H1 (cell line): ENCODE data around the gene ATPAF2. TPM values are rescaled to one million over a fixed set of nuclear protein-coding genes. Genes with fewer than 3 reads are reported as not detected.

Experiments used
- CTCF ChIA-PET: fragments of 300-600 bp; sonication (Branson Sonifier 250); formaldehyde crosslinking; loops from one replicate; lab custom pipeline; 2021; ENCODE audit not compliant: partially characterized antibody; lab: Charles Lee
- POLR2A ChIA-PET: fragments of 300-600 bp; sonication (Branson Sonifier 250); formaldehyde crosslinking; loops from one replicate; lab custom pipeline; 2021; ENCODE audit warnings: inconsistent platforms; ENCODE audit not compliant: partially characterized antibody; lab: Charles Lee
- DNase-seq, 2 experiments: peaks; one replicate each; pipeline versions ENCODE4 v3.0.0 to v3.0.0-alpha.2; 2010 to 2022; ENCODE audit warnings: low spot score in 2 of 2, low read depth in 1 of 2, mixed read lengths in 1 of 2
- FAIRE-seq: peaks from 2 replicates; lab custom pipeline; 2011; peaks lifted over from hg19 to GRCh38; lab: Jason Lieb, UNC
- H2AFZ ChIP-seq: 2 replicates; pipeline ENCODE4 v1.8.1; 2012; ENCODE audit warnings: low read length, inconsistent platforms
- H2AK5ac ChIP-seq: 2 replicates; pipeline ENCODE4 v1.6.1; 2013; ENCODE audit warnings: low read depth, low read length
- H2BK120ac ChIP-seq: replicated peaks from 2 replicates; pipeline ENCODE3; 2013; ENCODE audit warnings: low read depth, low read length, inconsistent platforms
- H2BK12ac ChIP-seq: 2 replicates; pipeline ENCODE4 v1.6.1; 2013; ENCODE audit warnings: low read depth, low read length
- H2BK15ac ChIP-seq: 2 replicates; pipeline ENCODE4 v1.6.1; 2013; ENCODE audit warnings: low read length
- H2BK20ac ChIP-seq: 2 replicates; pipeline ENCODE4 v1.6.1; 2013; ENCODE audit warnings: low read length
- H2BK5ac ChIP-seq: 2 replicates; pipeline ENCODE4 v1.6.1; 2013; ENCODE audit warnings: low read depth, low read length
- H3K14ac ChIP-seq: 2 replicates; pipeline ENCODE4 v1.6.1; 2013; ENCODE audit warnings: inconsistent platforms; ENCODE audit not compliant: insufficient read length
- H3K18ac ChIP-seq: 2 replicates; pipeline ENCODE4 v1.6.1; 2013; ENCODE audit warnings: low read length; ENCODE audit errors: extremely low read depth
- H3K23ac ChIP-seq: 2 replicates; pipeline ENCODE4 v1.6.1; 2013; ENCODE audit warnings: inconsistent platforms; ENCODE audit not compliant: insufficient read length
- H3K23me2 ChIP-seq: 2 replicates; pipeline ENCODE4 v1.6.1; 2013; ENCODE audit warnings: low read depth, low read length
- H3K27ac ChIP-seq: 2 replicates; pipeline ENCODE4 v1.6.1; 2011; ENCODE audit warnings: low read depth, low read length, inconsistent platforms
- H3K27me3 ChIP-seq, 4 experiments: replicated peaks in 1 of 4; 1 replicate in 1 of 4; 2 replicates in 3 of 4; pipeline versions ENCODE4 v1.6.1 to v1.8.1; 2011 to 2013; ENCODE audit warnings: low read length in 3 of 4, mild to moderate bottlenecking in 3 of 4, inconsistent platforms in 2 of 4, mixed read lengths in 2 of 4, moderate library complexity in 1 of 4; ENCODE audit not compliant: control insufficient read depth in 3 of 4, insufficient read depth in 3 of 4; ENCODE audit errors: extremely low read depth in 1 of 4
- H3K36me3 ChIP-seq, 4 experiments: 2 replicates each; pipeline versions ENCODE4 v1.6.1 to v1.8.1; 2011 to 2013; ENCODE audit warnings: mild to moderate bottlenecking in 4 of 4, low read length in 3 of 4, moderate library complexity in 2 of 4, control low read depth in 1 of 4, inconsistent platforms in 1 of 4; ENCODE audit not compliant: insufficient read depth in 4 of 4, control insufficient read depth in 2 of 4
- H3K4ac ChIP-seq: replicated peaks from 2 replicates; pipeline ENCODE3; 2013; ENCODE audit warnings: low read length, low read depth, mixed read lengths, inconsistent platforms; ENCODE audit not compliant: insufficient read length
- H3K4me1 ChIP-seq, 4 experiments: replicated peaks in 1 of 4; 1 replicate in 1 of 4; 2 replicates in 3 of 4; pipeline versions ENCODE4 v1.6.1 to v1.8.1; 2011 to 2013; ENCODE audit warnings: low read length in 3 of 4, inconsistent platforms in 2 of 4, mixed read lengths in 1 of 4; ENCODE audit not compliant: insufficient read depth in 4 of 4, control insufficient read depth in 3 of 4
- H3K4me2 ChIP-seq, 2 experiments: 2 replicates each; pipeline versions ENCODE4 v1.6.1 to v1.8.1; 2011 to 2013; ENCODE audit warnings: low read depth in 2 of 2, low read length in 2 of 2, control low read depth in 1 of 2, inconsistent platforms in 1 of 2, mild to moderate bottlenecking in 1 of 2; ENCODE audit not compliant: insufficient read depth in 1 of 2
- H3K4me3 ChIP-seq, 4 experiments: fragments of 200-600, 300-600 bp in 1 of 4; sonication (generic), shearing (Covaris generic), sonication (Bioruptor Twin) in 1 of 4; 2 replicates each; pipeline versions ENCODE4 v1.5.1 to v1.8.1; 2011 to 2016; ENCODE audit warnings: low read length in 4 of 4, low read depth in 3 of 4, control low read depth in 2 of 4, inconsistent platforms in 2 of 4, mild to moderate bottlenecking in 2 of 4, mixed read lengths in 1 of 4, moderate library complexity in 1 of 4; ENCODE audit not compliant: insufficient read depth in 2 of 4; ENCODE audit errors: extremely low read depth in 1 of 4
- H3K56ac ChIP-seq: replicated peaks from 2 replicates; pipeline ENCODE3; 2013; ENCODE audit warnings: low read depth, mild to moderate bottlenecking, mixed read lengths, low read length, inconsistent platforms; ENCODE audit not compliant: insufficient read length
- H3K79me1 ChIP-seq: 2 replicates; pipeline ENCODE4 v1.6.1; 2013; ENCODE audit warnings: low read depth, low read length, control low read depth
- H3K79me2 ChIP-seq, 2 experiments: 2 replicates each; pipeline versions ENCODE4 v1.6.1 to v1.8.1; 2012 to 2013; ENCODE audit warnings: low read length in 2 of 2, mild to moderate bottlenecking in 2 of 2, inconsistent platforms in 1 of 2; ENCODE audit not compliant: insufficient read depth in 2 of 2, control insufficient read depth in 1 of 2
- H3K9ac ChIP-seq, 4 experiments: replicated peaks in 1 of 4; 1 replicate in 1 of 4; 2 replicates in 3 of 4; pipeline versions ENCODE4 v1.6.1 to v1.8.1; 2011 to 2013; ENCODE audit warnings: low read depth in 3 of 4, low read length in 3 of 4, control low read depth in 2 of 4, mild to moderate bottlenecking in 2 of 4, moderate library complexity in 2 of 4, inconsistent platforms in 1 of 4; ENCODE audit errors: extremely low read depth in 1 of 4
- H3K9me3 ChIP-seq, 2 experiments: 2 replicates each; pipeline versions ENCODE4 v1.6.1 to v1.8.1; 2012 to 2013; ENCODE audit warnings: mild to moderate bottlenecking in 2 of 2, moderate library complexity in 2 of 2, control low read depth in 1 of 2, inconsistent platforms in 1 of 2, low read depth in 1 of 2, low read length in 1 of 2, mixed read lengths in 1 of 2; ENCODE audit not compliant: insufficient read depth in 2 of 2
- H4K20me1 ChIP-seq, 2 experiments: replicated peaks in 1 of 2; 2 replicates each; pipeline versions ENCODE3 to v1.8.1; 2011 to 2013; ENCODE audit warnings: inconsistent platforms in 2 of 2, low read length in 2 of 2, mild to moderate bottlenecking in 1 of 2; ENCODE audit not compliant: insufficient read depth in 2 of 2, control insufficient read depth in 1 of 2
- H4K5ac ChIP-seq: 2 replicates; pipeline ENCODE4 v1.6.1; 2013; ENCODE audit warnings: low read length, low read depth, mixed read lengths, inconsistent platforms; ENCODE audit not compliant: insufficient read length
- H4K8ac ChIP-seq: 2 replicates; pipeline ENCODE4 v1.8.0; 2013; ENCODE audit warnings: mild to moderate bottlenecking, moderate library complexity, low read length, inconsistent platforms; ENCODE audit not compliant: insufficient read depth; ENCODE audit errors: extremely low read depth
- H4K91ac ChIP-seq: replicated peaks from 2 replicates; pipeline ENCODE3; 2013; ENCODE audit warnings: low read length, mixed read lengths, inconsistent platforms; ENCODE audit not compliant: insufficient read length
- CHD1 ChIP-seq: IDR thresholded peaks from 2 replicates; pipeline ENCODE4 v1.6.1; 2012; ENCODE audit warnings: low read depth, low read length, improper control_type of control experiment
- EGR1 ChIP-seq: IDR thresholded peaks from 2 replicates; pipeline ENCODE4 v1.6.1; 2011; ENCODE audit warnings: low read depth, low read length, borderline replicate concordance
- FOSL1 ChIP-seq: IDR thresholded peaks from 2 replicates; pipeline ENCODE4 v1.6.1; 2011; ENCODE audit warnings: mild to moderate bottlenecking, low read depth, low read length, moderate library complexity; ENCODE audit not compliant: insufficient read depth
- MAFK ChIP-seq: IDR thresholded peaks from 2 replicates; pipeline ENCODE4 v1.6.1; 2012; ENCODE audit warnings: low read depth, mild to moderate bottlenecking, improper control_type of control experiment, low read length
- PHF8 ChIP-seq: fragments of 200-600 bp; sonication (generic); conservative IDR thresholded peaks from 2 replicates; pipeline ENCODE4 v1.7.1; 2012; ENCODE audit warnings: low read depth, mild to moderate bottlenecking, inconsistent platforms, low read length, moderate library complexity
- RFX5 ChIP-seq: IDR thresholded peaks from 2 replicates; pipeline ENCODE4 v1.6.1; 2011; ENCODE audit warnings: low read depth, low read length, improper control_type of control experiment, borderline replicate concordance
- SP4 ChIP-seq: IDR thresholded peaks from 2 replicates; pipeline ENCODE4 v1.6.1; 2012; ENCODE audit warnings: low read length, inconsistent platforms
- TEAD4 ChIP-seq: IDR thresholded peaks from 2 replicates; pipeline ENCODE4 v1.6.1; 2012; ENCODE audit warnings: low read depth, low read length, inconsistent platforms, mixed read lengths
- WGBS, 2 experiments: shearing (Covaris generic) in 1 of 2; methylation state at CpG; one replicate each; pipeline versions ENCODE4 v1.1.6 to v1.1.7; 2013 to 2015; ENCODE audit warnings: low lambda C conversion rate in 2 of 2, mixed read lengths in 2 of 2, inconsistent platforms in 1 of 2, low coverage in 1 of 2, missing lambda C conversion rate in 1 of 2; ENCODE audit not compliant: insufficient replicate concordance in 2 of 2, insufficient coverage in 1 of 2, insufficient read length in 1 of 2; ENCODE audit errors: extremely low coverage in 1 of 2, missing lambda C conversion rate in 1 of 2; 5-methylcytosine and 5-hydroxymethylcytosine counted together
- polyA plus RNA-seq, 7 experiments: library from polyadenylated mRNA; depleted of rRNA in 3 of 7; stranded (reverse) in 5 of 7; unstranded in 2 of 7; fragments of >200 nt in 5 of 7; fragments of 200-250 nt in 2 of 7; gene quantifications; 1 replicate in 5 of 7; 2 replicates in 1 of 7; 4 replicates in 1 of 7; pipeline versions ENCODE4 v1.2.1 to v1.2.3, GENCODE V29; 2011 to 2013; ENCODE audit warnings: missing spikeins in 2 of 7, mixed read lengths in 2 of 7
- total RNA-seq: library from RNA; stranded (reverse); fragmentation: NEBNext Ultra II Directional; extraction: Animal tissue kit (Norgen Biotek cat#: 25700); gene quantifications from 2 replicates; pipeline ENCODE4 v1.2.1, GENCODE V29; 2021
- TF ChIP-seq, protein P1 (sequence below), 3 experiments: IDR thresholded peaks; 1 replicate in 2 of 3; 2 replicates in 1 of 3; pipeline versions ENCODE4 v1.5.1 to v1.6.1; 2011; ENCODE audit warnings: low read length in 3 of 3, mild to moderate bottlenecking in 3 of 3, inconsistent platforms in 2 of 3, low read depth in 1 of 3, moderate library complexity in 1 of 3; ENCODE audit not compliant: insufficient read depth in 1 of 3; ENCODE audit errors: control extremely low read depth in 1 of 3

Gene ATPAF2
- total and polyA plus RNA-seq, 2 of the 8 experiments (the other 6 are each of a cell fraction or from before 2014, with no cell fraction given) = 19.6 to 22.9 TPM

DNA sequence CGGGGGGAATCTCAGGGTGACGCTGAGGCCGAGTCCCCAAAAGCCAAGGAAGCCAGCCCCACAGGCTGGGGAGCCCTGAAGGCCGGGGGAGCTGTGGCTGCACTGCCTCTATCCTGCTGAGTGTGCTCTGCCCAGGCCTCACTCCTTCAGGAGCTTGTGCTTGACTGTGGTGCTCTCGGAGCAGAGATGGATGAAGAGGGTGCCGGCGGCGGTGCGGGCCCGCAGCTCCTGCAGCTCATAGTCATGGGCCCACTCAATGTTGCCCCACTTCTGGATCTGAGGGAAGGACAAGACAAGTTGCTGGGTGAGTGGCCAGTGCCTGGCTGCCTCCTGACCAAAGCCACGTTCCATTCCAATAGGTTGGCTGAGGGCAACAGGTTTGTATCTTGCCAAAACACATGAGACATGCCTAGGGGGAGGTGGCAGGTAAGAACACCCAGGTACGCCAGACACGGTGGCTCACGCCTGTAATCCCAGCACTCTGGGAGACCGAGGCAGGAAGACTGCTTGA is 20.5 kb downstream of the ATPAF2 start:
- no peak overlapping the region for H4K91ac ChIP-seq
- no peak overlapping the region for H4K5ac ChIP-seq
- H3K9me3 ChIP-seq = no peaks in the 10 kb centered on the region
- peaks cover 0 to 2% of the 10 kb centered on the region in 2 experiments for H4K20me1 ChIP-seq
- H3K9ac ChIP-seq = no peak overlapping the region
- H4K8ac ChIP-seq = no peak overlapping the region
- H3K14ac ChIP-seq = no peak overlapping the region
- no peak overlapping the region for H2AK5ac ChIP-seq
- H3K4me3 ChIP-seq = no peak overlapping the region
- H2BK120ac ChIP-seq = no peak overlapping the region
- DNase-seq (no peak), FAIRE-seq (no peak)
- no peak overlapping the region for H3K27ac ChIP-seq
- H3K79me1 ChIP-seq = 0 out of 2 replicates have a peak, but pooled peaks cover 2% of the 10 kb centered on the region
- ChIA-PET POLR2A (interaction anchor here (0.6 to 3.6 kb wide), 2 partner anchors 11 to 885 kb away, joined by 3 to 16 read pairs; no protein-coding TSS in a partner anchor), CTCF (interaction anchor here (0.6 to 3.9 kb wide), 6 partner anchors 10 to 271 kb away, joined by 3 to 13 read pairs (median 4); no protein-coding TSS in a partner anchor)
- H3K23ac ChIP-seq = no peak overlapping the region
- no peaks in the 10 kb centered on the region for H3K23me2 ChIP-seq
- H3K18ac ChIP-seq = no peak overlapping the region
- H3K79me2 ChIP-seq = no peaks in the 10 kb centered on the region
- H2BK12ac ChIP-seq = no peak overlapping the region
- H3K4ac ChIP-seq = no peak overlapping the region
- H3K27me3 ChIP-seq = no peaks in the 10 kb centered on the region
- 88% methylated on average over 14 of the region's 15 CpGs; no CpG with 5 or more reads in 1 of the 2 experiments for WGBS, 2 experiments
- H2BK15ac ChIP-seq = no peak overlapping the region
- no peak overlapping the region for H3K4me2 ChIP-seq
- no peaks in the 10 kb centered on the region for H3K36me3 ChIP-seq
- no peak overlapping the region for H2BK20ac ChIP-seq
- H2BK5ac ChIP-seq = no peak overlapping the region
- H3K4me1 ChIP-seq = no peaks in the 10 kb centered on the region
- H3K56ac ChIP-seq = no peak overlapping the region
- no peak overlapping the region for H2AFZ ChIP-seq
- TF ChIP-seq CHD1 (no peak), SP4 (no peak), EGR1 (no peak), RFX5 (no peak), FOSL1 (no peak), MAFK (no peak), PHF8 (no peak), TEAD4 (no peak)
- TF ChIP-seq, protein P1, sequence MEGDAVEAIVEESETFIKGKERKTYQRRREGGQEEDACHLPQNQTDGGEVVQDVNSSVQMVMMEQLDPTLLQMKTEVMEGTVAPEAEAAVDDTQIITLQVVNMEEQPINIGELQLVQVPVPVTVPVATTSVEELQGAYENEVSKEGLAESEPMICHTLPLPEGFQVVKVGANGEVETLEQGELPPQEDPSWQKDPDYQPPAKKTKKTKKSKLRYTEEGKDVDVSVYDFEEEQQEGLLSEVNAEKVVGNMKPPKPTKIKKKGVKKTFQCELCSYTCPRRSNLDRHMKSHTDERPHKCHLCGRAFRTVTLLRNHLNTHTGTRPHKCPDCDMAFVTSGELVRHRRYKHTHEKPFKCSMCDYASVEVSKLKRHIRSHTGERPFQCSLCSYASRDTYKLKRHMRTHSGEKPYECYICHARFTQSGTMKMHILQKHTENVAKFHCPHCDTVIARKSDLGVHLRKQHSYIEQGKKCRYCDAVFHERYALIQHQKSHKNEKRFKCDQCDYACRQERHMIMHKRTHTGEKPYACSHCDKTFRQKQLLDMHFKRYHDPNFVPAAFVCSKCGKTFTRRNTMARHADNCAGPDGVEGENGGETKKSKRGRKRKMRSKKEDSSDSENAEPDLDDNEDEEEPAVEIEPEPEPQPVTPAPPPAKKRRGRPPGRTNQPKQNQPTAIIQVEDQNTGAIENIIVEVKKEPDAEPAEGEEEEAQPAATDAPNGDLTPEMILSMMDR (IDR thresholded peaks at IDR 0.05; ENCODE audit: control extremely low read depth in 1 of 3, insufficient read depth in 1 of 3, low read depth in 1 of 3, low read length in 3 of 3) = no peak
